GM12878 (cell line): ENCODE data around the gene SENP3. TPM values are rescaled to one million over a fixed set of nuclear protein-coding genes. Genes with fewer than 3 reads are reported as not detected.

ENCODE experiments used
- CHD2 ChIP-seq: IDR thresholded peaks from 2 replicates; pipeline ENCODE4 v1.6.1; 2011; ENCODE audit warnings: low read depth, low read length, improper control_type of control experiment, borderline replicate concordance
- DPF2 ChIP-seq: fragments of 450-650 bp; IDR thresholded peaks from 2 replicates; pipeline ENCODE4 v1.6.1; 2017; ENCODE audit warnings: mild to moderate bottlenecking
- EP300 ChIP-seq, 2 experiments: fragments of 150-350 bp in 1 of 2; IDR thresholded peaks; 2 replicates each; pipeline ENCODE4 v1.6.1; 2011 to 2012; ENCODE audit warnings: low read depth in 2 of 2, low read length in 2 of 2, borderline replicate concordance in 1 of 2, improper control_type of control experiment in 1 of 2, inconsistent platforms in 1 of 2; ENCODE audit not compliant: control insufficient read depth in 1 of 2
- EZH2 ChIP-seq: IDR thresholded peaks from 2 replicates; pipeline ENCODE4 v1.6.1; 2012; ENCODE audit warnings: low read depth, mild to moderate bottlenecking, control low read depth, inconsistent platforms, low read length, borderline replicate concordance; ENCODE audit not compliant: control insufficient read depth
- HCFC1 ChIP-seq: fragments of 150-350 bp; IDR thresholded peaks from 2 replicates; pipeline ENCODE4 v1.6.1; 2014; ENCODE audit warnings: low read length
- HSF1 ChIP-seq: fragments of 150-350 bp; IDR thresholded peaks from 2 replicates; pipeline ENCODE4 v1.6.1; 2014; ENCODE audit warnings: mild to moderate bottlenecking, low read depth, low read length
- LARP7 ChIP-seq: fragments of 450-650 bp; IDR thresholded peaks from 2 replicates; pipeline ENCODE4 v1.6.1; 2017; ENCODE audit warnings: mild to moderate bottlenecking
- NKRF ChIP-seq: fragments of 450-650 bp; conservative IDR thresholded peaks from 2 replicates; pipeline ENCODE4 v1.6.1; 2017; ENCODE audit warnings: mild to moderate bottlenecking, moderate library complexity
- PML ChIP-seq: IDR thresholded peaks from 2 replicates; pipeline ENCODE4 v1.6.1; 2012; ENCODE audit warnings: low read length, inconsistent platforms
- RBBP5 ChIP-seq: fragments of 200-600 bp; sonication (generic); conservative IDR thresholded peaks from 2 replicates; pipeline ENCODE4 v1.6.1; 2016
- REST ChIP-seq: IDR thresholded peaks from 2 replicates; pipeline ENCODE4 v1.6.1; 2012; ENCODE audit warnings: mild to moderate bottlenecking, low read depth, low read length
- SKIL ChIP-seq: fragments of 450-650 bp; IDR thresholded peaks from 2 replicates; pipeline ENCODE4 v1.6.1; 2017; ENCODE audit warnings: mild to moderate bottlenecking, low read depth, inconsistent platforms; ENCODE audit not compliant: poor library complexity, severe bottlenecking
- SRF ChIP-seq, 2 experiments: IDR thresholded peaks; 2 replicates each; pipeline ENCODE4 v1.6.1; 2011; ENCODE audit warnings: low read depth in 2 of 2, low read length in 2 of 2, mild to moderate bottlenecking in 1 of 2, moderate library complexity in 1 of 2
- STAT1 ChIP-seq: fragments of 450-650 bp; conservative IDR thresholded peaks from 2 replicates; pipeline ENCODE4 v1.6.1; 2014; ENCODE audit warnings: antibody characterized with exemption, mild to moderate bottlenecking
- SUZ12 ChIP-seq: fragments of 200-600 bp; sonication (generic); IDR thresholded peaks from one replicate; pipeline ENCODE4 v1.6.1; 2018; ENCODE audit warnings: antibody characterized with exemption, mild to moderate bottlenecking; ENCODE audit not compliant: unreplicated experiment
- TAF1 ChIP-seq: IDR thresholded peaks from 2 replicates; pipeline ENCODE4 v1.6.1; 2011; ENCODE audit warnings: mild to moderate bottlenecking, low read depth, low read length, borderline replicate concordance
- TARDBP ChIP-seq: IDR thresholded peaks from 2 replicates; pipeline ENCODE4 v1.6.1; 2016; ENCODE audit warnings: borderline replicate concordance
- ZZZ3 ChIP-seq: IDR thresholded peaks from 2 replicates; pipeline ENCODE4 v1.6.1; 2011; ENCODE audit warnings: low read depth; ENCODE audit not compliant: control insufficient read depth, insufficient read length
- polyA plus RNA-seq, 11 experiments: library from polyadenylated mRNA; depleted of rRNA in 4 of 11; unstranded in 6 of 11; stranded (reverse) in 5 of 11; fragments of >200 nt; fragmentation: Nextera tagmentation in 4 of 11; fragmentation: Illumina TruSeq in 1 of 11; extraction: Ambion mirVana in 4 of 11; extraction: Trizol in 1 of 11; gene quantifications; 1 replicate in 1 of 11; 2 replicates in 10 of 11; pipeline versions ENCODE4 v1.2.1 to v1.2.3, GENCODE V29; 2011 to 2016; ENCODE audit warnings: inconsistent platforms in 2 of 11, missing spikeins in 2 of 11, low read depth in 1 of 11
- total RNA-seq, 4 experiments: library from RNA; depleted of rRNA in 3 of 4; stranded (reverse); fragments of >200 nt in 3 of 4; fragmentation: Illumina TruSeq in 1 of 4; extraction: Trizol in 1 of 4; gene quantifications; 2 replicates each; pipeline versions ENCODE4 v1.2.1 to v1.2.3, GENCODE V29; 2013 to 2021

SENP3 gene
- total and polyA plus RNA-seq, 10 of the 15 experiments (the other 5 are each of a cell fraction or from before 2014, with no cell fraction given), result 1.8 to 113 (median 72.3) TPM

- TF ChIP-seq RBBP5 (no peak), EZH2 (no peak), NKRF (peak; percentile 91), HCFC1 (0 out of 2 replicates have a peak, but pooled peaks have one; percentile 29), TAF1 (peak; percentile 78), DPF2 (peak; percentile 90), ZZZ3 (no peak), HSF1 (no peak), SUZ12 (no peak), LARP7 (peak; percentile 96), SKIL (no peak), TARDBP (no peak), SRF (IDR thresholded peaks at IDR 0.05; ENCODE audit: low read depth in 2 of 2, low read length in 2 of 2) (0 out of 4 replicates have a peak, but pooled peaks of 1 of the 2 experiments have one; percentile 9), EP300 (IDR thresholded peaks at IDR 0.05; ENCODE audit: borderline replicate concordance in 1 of 2, control insufficient read depth in 1 of 2, low read depth in 2 of 2, low read length in 2 of 2) (0 out of 4 replicates have a peak, but pooled peaks of 1 of the 2 experiments have one; percentile 18), REST (no peak), STAT1 (no peak), CHD2 (peak; percentile 51; the same call in 1 of the 2 replicates), PML (no peak)
Measured at GRCh38 chr17:7614425-7615264, 52.9 kb downstream of the SENP3 start, which contains the start of gene FXR2 (continued).
